HG03571 (cell line): ENCODE data around the gene CLIC3.
A peak's percentile ranks its signal among the peaks of the same experiment; 100 is the strongest.

ENCODE experiments used
- ATAC-seq: cut with Tn5 transposase; IDR thresholded peaks from one replicate; pipeline ENCODE4 v1.9.1; 2021; ENCODE audit not compliant: unreplicated experiment

The CLIC3 gene

GRCh38 chr9:136954270-136955083 is 41.9 kb downstream of the CLIC3 start:
- ATAC-seq: no peak

GRCh38 chr9:136953771-136954269 is 42.5 kb downstream of the CLIC3 start:
- no peak for ATAC-seq

DNA sequence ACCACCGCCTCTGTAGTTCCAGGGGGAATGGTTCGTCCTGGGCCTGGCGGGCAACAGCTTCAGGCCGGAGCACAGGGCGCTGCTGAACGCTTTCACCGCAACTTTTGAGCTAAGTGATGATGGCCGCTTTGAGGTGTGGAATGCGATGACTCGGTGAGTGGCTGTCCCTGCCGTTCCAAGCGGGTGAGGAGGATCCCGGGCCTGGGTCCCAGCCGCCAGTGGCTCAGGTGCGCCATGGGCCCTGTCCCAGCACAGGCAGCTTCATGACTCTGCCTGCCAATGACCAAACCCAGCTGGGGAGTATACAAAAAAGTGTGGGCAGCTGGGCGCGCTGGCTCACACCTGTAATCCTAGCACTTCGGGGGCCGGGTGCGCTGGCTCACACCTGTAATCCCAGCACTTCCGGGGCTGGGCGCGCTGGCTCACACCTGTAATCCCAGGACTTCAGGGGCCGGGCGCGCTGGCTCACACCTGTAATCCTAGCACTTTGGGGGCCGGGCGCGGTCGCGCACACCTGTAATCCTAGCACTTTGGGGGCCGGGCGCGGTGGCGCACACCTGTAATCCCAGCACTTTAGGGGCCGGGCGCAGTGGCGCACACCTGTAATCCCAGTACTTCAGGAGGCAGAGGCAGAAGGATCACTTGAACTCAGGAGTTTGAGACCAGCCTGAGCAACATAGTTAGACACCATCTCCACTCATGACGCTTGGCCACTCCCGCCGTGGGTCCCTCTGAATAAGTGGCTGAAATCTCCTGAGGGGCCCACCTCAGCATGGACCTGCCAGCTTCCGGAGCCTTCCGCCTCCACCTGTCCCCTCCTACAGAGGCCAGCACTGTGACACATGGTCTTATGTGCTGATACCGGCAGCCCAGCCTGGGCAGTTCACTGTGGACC is 43.2 kb downstream of the CLIC3 start:
- no peak for ATAC-seq

- no peak for ATAC-seq
These were observed 44.0 kb downstream of the CLIC3 start for GRCh38 chr9:136952321-136952850.

- ATAC-seq: no peak
These were observed 44.6 kb downstream of the CLIC3 start, which contains the start of gene LCN12 for GRCh38 chr9:136951541-136952320. Gene LCN12 (plus strand): TSS chr9:136952273. CDS start chr9:136952328, 55 bp downstream.

- no peak for ATAC-seq
These were observed 45.6 kb downstream of the CLIC3 start for GRCh38 chr9:136950656-136951276.

DNA sequence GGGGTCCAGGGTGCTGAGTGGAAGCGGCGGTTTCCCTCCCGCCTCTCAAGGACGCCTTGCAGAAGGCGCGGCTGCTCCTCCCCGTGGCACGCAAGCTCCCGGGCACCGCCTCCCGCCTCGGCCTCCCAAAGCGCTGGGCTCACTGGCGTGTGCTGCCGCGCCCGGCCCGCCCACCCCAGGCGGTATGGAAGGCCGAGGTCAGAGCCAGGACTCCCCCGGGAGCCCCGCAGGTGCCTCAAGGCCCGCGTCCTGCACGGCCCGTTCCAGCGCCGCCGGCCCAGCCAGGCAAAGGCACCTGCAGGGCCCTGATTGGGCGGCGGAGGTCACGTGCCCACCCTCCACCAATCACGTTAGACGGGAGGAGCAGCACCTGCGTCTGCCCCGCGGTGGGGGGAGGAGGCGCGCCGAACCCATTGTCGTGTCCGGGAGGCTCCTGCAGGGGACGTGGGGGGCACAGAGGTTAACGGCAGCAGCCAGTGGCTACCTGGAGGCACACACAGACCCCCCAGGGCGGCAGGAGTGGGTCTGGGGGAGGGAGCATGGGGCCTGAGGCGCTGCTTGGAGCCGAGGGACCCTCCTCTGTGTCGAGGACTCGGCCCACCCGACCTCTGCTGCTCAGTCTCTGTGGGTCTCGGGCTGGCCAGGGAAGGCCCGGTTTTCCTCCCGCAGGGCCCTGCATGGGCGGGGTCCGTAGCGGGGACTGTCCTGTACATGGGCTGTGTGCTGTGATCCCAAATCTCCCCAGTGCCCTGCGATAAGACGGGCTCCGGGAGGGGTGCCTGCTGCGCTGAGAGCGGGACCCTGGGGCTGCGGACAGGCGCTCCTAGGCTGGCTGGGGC is 46.3 kb downstream of the CLIC3 start:
- ATAC-seq: peak; percentile 82

DNA sequence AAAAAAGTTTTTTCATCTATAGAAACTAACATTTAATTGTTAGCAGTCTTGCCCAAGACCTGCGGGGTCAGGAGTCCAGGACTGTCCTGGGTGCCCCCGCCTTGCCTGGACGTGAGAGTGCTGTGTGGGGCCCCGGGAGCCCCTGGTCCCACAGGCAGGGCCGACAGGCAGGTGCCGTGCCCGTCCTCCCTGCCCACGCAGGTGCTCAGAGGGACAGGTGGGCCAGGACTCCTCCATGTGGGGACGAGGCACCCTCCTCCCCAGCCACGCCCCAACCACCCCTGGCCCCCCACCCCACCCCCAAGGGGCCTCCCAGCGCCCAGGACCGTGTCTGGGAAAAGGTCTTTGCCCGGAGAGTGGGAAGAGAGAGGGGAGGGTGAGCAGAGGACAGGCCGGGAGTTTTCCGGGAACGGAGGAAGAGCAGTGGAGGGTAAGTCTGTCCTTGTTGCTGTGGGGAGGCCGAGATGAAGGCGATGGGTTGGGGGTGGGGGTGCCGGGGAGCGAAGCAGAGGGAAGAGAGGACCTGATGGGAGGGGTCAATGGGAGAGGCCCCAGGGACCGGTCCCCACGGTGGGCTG is 47.0 kb downstream of the CLIC3 start:
- no peak for ATAC-seq

GRCh38 chr9:136947955-136948510 is 48.3 kb downstream of the CLIC3 start:
- no peak for ATAC-seq

- ATAC-seq: no peak
These were observed 49.1 kb downstream of the CLIC3 start for GRCh38 chr9:136947028-136947891.

- no peak for ATAC-seq
These were observed 49.9 kb downstream of the CLIC3 start for GRCh38 chr9:136946228-136947027.

GRCh38 chr9:136945333-136946227 is 50.8 kb downstream of the CLIC3 start:
- ATAC-seq: no peak
